ENCODE data around the gene CDYL.

CDYL gene

DNA sequence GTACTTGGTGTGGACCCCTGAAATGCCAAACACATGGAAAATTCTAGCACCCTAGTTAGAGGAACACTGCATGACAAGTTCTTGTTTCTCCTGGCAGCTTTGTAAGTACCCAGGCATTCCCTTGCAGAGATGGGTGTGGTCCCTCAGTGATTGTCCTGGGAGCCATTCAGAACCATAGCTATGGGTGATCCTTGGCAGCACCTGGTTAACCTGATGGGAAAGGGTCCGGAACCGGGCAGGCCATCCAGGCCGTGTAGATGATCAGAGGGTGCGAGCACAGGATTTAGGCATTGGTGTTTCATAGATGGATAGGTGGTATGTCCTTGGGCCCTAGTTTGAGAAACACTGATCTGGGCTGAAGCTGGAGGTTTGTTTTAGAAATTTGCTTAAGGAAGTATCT is 131.9 kb downstream of the CDYL start:
- DNase-seq (ENCODE audit: low spot score): no peak

DNA sequence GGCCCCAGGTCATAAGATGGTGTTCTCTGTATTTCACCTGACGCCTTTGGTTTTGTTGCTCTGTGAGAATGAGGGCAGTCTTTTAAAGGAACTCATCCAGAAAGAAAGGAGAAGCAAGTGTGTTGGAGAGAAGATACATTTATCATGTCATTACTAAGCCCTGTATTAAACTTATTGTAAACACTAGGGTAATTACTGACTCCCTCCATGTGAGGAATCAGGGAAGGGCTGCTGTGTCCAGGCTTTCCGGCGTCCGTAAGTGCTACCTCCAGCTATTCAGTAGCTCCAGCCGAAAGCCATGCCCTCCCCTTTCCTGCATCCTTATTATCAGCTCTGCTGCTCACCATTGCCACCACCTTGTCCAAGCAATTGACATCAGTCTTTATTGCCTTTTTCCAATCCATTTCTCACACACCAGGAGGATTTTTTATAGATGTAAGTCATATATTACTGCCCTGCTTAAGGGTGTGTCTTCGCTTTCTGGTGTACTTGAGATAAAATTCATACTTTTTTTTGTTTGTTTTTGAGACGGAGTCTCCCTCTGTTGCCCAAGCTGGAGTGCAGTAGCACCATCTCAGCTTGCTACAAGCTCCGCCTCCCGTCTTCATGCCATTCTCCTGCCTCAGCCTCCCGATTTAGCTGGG is 133.0 kb downstream of the CDYL start:
- DNase-seq (ENCODE audit: low spot score): no peak

DNA sequence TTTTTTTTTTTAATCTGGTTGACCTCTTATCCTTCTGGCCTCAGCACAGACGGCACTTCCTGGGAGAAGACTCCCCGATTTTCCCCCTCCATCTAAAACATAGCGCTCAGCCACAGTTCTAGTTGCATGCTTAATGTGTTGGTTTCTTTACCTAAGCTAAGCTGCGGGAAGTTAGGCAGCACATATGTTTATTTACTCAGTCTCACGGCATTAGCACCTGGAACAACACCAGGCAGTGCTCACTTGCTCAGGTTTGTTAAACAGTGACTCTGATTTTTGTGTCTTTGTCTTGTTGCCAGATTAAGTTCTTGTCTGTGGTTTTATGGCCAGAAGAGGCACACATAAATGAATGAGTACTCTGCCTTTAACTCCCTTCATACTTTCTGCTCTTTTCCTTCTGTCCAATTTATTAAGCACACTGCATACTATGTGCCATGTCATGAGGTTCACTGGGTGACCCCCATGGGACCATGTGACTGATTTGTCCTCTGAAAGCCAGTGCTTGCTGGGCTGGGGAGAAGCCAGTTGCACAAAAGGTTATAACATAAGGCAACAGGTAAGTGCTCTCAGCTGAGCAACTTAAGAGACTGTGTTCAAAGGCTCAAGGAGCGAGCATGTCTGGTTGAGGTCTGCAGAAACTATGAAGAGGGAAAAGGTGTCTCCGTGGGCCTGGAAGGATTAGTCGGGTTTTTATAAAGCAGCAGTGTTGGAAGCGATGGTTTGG is 134.0 kb downstream of the CDYL start:
- DNase-seq (ENCODE audit: low spot score): peak; percentile 46

DNA sequence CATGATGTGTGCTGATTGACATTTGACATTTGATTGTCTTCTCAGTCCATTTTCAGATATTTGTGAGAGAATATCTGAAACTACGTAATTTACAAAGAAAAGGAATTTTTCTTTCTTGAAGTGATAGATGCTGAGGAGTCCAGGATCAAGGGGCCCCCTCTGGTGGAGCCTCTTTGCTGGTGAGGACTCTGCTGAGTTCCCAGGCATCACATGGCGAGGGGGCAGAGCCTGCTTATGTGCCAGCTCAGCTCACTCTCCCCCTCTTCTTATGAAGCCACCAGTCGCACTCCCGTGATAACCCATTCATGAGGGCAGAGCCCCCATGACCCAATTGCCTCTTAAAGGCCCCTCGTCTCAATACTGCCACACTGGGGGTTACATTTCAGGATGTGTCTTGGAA is 136.4 kb downstream of the CDYL start:
- DNase-seq (ENCODE audit: low spot score): no peak

DNA sequence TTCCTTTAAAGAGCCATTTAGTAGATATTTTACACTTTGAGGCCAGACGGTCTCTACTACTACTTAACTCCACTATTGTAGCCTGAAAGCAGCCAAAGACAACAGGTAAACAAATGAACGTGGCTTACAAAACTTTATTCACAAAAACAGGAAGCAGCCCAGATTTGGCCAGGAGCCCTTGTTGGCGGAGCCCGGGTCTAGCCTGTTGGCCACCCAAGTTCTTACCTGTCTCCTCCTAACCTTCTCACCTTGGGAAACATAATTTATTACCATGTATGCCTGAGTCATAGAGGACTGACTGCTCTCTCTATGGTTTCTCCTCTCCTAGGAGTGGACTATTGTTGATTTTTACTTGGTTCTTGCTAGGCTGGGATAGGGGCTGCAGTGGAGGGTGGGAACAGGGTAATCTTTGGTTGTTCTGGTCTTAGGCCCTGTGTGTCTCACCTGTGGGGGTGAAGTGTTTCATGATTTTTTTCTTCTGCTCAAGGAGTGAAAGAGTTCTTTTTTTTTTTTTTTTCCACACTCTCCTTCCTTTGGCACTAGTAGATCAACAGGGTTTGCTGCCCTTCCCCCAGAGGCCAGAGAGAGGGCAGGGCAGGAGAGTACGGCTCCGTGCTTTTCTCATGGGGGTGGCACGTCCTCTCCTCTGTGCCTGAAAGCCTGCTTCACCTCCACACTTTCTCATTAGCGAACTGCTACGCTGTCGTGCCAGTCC is 137.7 kb downstream of the CDYL start:
- DNase-seq (ENCODE audit: low spot score): peak; percentile 37

DNA sequence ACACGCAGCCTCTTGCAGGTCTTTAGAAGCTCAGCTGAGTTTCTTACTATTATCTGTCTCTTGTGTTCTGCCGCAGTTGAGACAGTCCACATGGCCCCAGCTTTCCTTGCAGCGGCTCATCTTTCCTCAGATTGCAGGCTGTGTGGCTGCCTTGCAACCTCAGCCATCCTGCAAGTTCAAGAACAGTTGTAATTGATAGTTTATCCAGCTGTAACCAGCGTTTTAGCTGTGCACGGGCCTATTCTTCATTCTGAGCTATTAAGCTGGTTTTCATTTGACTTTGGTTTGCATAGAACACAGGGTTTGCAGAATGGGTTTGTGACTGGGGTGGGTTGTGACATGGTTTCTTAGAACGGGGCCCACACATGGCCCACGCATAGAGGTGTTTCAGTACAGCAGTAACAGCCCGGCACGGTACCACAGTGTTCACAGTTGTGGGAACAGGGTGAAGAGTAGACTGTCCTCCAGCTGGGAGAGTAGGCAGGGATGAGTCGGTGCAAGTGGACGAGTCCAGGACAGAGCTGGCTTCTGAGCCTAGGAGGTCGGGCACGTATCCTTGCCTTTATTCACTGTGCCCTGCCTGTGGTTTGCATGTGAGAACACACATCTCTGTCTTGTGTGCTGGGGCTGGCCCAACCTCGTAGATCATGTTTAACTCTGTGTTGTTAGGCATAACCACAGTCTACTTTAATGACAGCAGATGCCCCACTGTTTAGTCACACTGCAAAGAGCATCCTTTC is 138.4 kb downstream of the CDYL start:
- peak; percentile 60 for DNase-seq (ENCODE audit: low spot score)

DNA sequence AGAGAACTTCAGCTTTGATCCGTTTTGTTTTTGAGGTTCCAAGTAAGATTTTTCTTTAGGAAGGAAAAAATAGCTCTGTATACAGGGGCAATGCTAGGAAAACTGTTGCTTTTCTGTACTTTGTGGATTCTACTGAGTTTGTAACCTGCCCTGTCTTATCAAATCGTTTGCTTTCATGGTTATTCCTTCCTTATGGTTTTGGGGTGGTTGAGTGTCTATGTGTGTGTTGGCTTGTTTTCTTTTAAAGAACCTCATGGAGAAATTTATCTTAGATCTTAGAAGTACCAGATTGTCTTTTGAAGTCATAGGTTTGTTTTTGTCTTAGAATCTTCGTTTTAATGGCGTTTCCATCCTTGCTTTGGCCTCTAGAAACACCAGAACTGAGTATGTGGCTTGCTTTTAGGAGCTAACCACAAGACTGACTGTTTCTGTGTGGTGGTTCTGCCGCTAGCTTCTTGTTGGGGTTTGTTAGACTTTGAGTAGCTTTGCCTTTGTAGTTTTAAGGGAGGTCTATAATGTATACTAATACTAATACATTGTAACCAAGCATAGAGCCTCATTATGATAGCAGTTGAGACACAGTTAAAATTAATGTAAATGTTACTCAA is 140.9 kb downstream of the CDYL start:
- DNase-seq (ENCODE audit: low spot score): no peak

DNA sequence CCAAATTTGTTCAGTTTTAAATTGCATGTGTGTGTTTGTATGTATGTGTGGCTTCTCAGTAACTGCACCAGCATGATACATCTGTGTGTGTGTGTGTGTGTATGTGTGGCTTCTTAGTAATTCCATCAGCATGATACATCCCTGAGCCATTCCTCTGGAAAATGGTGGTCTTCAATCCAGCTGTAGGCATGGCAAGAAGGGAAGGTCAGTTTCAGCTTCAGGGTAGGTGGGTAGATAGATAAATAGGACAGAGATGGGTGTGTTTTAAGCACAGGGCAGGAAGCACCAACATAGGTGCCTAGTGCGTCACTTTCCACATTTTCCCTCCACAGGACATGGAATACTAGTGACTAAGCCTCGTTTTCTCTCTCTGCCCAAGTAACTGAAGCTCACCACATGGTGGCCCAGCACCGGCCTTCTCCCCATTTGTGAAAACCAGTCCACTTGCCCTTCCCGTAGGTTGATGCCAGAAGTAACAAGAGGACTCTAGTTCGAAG is 144.8 kb downstream of the CDYL start:
- peak; percentile 22 for DNase-seq (ENCODE audit: low spot score)

DNA sequence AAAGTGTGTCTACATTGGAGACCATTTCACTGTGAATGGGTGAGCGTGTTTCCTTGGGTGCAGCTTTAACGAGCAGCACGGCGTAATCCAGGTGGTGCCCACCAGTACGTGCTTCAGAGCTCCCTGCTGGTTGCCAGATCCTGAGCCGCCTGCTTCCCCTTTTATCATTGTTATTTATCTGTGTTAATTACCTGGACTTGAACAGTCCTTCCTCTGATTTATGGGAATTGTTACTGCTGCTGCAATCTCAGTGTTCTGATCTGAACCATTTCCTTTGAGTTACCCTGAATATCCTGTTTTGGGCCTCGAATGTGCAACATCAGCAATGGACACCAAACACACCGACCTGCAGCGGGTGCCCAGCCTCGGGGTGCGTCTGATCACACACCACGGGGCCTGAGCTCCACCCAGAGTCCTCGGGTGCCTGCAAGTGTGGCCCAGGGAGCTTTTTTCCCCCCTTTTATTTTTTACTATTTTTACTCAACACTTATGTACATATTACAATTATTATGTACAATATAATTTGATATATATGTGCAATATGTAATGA is 146.4 kb downstream of the CDYL start:
- DNase-seq (ENCODE audit: low spot score): no peak

DNA sequence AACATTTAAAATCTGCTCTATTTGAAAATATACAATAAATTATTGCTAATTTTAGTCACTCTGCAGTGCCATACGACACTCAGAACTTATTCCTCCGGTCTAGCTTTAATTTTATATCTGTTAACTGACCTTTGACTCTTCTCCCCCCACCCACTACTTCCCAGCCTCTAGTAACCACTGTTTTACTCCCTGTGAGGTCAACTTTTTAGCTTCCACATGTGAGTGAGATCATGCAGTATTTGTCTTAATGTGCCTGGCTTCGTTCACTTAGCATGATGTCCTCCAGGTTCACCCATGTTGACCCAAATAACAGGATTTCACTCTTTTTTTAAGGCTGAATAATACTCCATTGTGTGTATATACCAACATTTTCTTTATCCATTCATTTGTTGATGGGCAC is 146.9 kb downstream of the CDYL start:
- no peak for DNase-seq (ENCODE audit: low spot score)

DNA sequence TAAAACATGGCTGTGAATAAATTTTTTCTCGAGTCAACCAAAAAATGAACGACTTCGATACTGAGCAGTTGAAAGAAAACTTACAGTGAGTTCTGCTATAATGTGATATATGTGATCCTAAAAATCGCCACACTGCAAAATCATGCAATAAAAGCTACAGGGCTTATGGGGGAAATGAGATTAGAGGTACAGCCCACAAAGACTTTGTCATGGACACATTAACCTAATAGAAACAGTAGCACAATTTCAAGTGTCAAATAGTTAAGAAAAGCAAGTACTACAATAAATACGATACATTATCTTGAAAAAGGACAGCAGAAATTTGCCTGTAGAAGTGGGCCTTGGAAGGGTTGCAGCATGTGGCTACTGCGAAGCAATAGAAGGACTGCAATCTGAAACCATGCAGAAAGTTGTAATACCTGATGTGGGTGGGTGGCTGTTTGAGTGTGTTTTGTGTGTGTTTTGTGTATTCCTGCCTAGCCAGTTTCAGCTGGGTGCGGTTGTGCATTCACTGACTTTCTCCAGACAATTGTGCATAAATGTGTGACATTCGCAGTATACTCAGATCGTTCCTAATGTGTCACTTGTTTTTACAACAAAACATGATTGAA is 148.6 kb downstream of the CDYL start:
- no peak for DNase-seq (ENCODE audit: low spot score)

DNA sequence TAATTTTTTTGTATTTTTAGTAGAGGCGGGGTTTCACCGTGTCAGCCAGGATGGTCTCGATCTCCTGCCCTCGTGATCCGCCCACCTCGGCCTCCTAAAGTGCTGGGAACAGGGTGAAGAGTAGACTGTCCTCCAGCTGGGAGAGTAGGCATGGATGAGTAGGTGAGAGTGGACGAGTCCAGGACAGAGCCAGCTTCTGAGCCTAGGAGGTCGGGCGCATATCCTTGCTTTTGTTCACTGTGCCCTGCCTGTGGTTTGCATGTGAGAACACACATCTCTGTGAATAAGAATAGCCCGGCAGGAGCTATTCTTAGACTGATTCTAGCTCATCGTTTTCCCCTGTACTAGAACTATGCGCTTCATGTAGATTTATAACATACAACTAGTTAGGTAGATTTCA is 149.4 kb downstream of the CDYL start:
- no peak for DNase-seq (ENCODE audit: low spot score)

DNA sequence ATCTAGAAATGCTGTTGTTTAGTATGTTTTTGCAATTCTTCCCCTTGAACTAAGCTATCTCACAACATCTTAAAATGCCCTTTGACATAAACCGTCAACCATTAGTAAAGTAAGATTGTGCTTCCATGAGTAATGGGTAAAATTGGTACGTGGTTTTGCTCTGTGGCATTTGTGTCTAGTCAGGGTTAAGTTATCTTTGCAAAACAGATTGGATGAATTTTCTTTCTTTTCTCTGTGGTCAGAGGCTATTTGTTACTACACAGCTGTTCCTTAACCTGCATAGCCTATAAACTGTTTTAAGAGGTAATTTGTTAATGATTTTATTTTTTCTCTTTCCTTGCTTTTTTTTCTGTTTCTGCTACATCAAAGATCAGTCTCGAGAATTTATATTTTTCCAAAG is 152.2 kb downstream of the CDYL start:
- peak; percentile 67 for DNase-seq (ENCODE audit: low spot score)

DNA sequence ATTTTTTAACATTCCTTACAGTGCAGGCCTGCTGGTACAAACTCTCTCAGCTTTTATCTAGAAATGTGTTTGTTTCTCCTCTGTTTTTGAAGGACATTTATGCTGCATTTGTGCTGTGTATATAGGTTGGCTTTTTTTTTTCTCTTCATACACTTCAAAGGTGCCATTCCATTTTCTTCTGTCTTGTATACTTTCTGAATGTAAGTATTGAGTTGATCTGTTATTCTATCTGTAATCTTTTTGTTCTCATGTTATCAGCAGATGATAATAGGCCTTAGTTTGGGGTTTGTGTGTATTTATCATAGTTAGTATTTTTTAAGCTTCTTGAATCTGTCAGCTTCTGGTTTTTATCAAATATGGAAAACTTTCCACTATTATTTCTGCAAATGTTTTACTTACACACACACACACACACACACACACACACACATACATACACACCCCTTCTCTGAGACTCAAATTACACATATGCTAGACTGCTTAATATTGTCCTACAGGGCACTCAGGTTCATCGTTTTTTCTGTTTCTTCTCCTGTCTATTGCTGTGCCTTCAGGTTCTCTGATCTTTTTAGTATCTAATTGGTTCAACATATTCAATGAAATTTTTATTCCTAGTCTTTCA is 153.0 kb downstream of the CDYL start:
- DNase-seq (ENCODE audit: low spot score): no peak

DNA sequence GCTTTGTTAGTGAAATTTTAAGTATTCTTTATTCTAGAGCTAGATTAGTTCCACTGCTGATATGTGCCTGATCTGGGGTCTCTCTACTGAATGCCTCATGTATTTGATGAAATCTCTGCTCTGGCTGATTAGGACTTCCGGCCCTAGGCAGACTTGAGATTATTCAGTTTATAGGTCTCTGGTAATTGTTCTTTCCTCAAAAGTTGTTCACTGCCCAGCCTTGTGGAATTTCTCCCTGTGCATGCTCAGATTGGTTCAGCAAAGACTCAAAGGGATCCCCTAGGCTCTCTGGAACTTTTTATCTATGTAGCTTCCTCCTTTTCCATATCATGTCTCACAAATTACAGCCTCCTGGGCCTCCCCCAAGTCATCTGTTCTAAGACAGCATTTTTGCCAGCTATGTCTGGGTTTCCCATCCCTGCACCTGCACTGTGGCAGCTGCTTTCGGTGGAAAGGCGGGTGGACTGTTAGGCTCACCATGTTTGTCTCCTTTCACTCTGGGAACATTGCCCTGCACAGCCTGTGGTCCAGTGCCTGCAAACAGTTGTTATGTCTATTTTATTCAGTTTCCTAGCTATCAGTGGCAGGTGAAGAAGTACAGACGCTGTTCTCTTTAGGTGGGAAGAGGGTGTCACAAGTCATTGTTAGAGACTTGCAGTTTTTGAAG is 154.0 kb downstream of the CDYL start:
- DNase-seq (ENCODE audit: low spot score): no peak

DNA sequence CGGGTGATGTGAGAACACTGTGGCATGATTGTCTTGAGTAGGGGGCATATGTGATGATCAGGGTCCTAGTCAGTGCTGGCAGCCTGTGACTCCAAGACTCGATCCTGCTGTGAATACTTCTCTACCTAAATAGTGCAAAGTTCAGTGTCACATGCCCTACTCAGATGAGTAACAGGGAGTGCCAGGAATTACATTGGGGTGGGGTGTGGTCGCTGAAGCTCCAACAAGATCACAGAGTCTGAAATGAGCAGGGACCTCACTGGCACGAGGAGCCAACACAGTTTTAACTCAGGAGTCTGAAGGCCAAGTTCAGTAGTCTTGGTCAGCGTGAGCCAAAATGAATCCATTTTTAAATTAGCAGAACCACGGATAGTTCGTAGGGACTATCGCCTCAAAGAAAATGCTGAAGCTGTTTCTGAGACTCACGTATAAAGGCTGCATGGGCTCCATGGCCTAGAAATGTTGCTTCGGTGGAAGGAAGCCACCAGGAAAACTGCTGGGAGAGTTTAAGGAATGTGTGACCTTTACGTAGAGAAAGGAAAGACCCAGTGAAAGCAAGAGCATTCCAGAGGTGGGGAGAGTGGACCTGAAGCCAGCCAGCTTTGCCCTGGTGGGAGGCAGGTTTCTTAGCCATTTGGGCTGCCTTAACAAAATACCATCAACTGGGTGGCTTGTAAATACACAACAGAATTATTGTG is 155.5 kb downstream of the CDYL start:
- peak; percentile 18 for DNase-seq (ENCODE audit: low spot score)

DNA sequence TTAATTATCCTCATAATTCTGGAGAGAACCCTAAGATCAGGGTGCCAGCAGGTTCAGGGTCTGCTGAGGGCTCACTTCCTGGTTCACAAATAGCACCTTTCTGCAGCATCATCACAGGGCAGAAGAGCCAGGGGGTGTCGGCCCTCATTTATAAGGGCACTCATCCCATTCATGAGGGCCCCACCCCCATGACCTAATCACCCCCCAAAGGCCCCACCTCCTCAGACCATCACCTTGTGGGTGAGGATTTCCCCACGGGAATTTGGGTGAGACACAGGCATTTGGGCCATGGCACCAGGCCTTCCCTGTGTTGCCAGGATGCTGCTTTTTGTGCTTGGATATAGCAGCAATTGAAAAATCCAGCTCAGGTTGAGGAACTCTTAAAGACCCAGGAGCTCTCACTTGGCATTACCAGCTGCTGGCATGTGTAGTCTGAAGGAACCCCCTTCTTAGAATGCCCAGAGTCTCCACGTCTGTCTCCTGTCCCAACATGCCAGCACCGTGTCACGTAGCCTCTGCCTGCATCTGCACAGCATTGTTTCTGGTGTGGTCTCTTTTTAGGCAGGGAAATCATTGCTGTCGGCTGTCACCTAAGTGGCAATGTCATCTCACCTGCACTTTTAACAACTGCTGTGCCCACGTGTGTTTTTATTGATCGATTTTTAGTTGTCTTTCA is 156.2 kb downstream of the CDYL start:
- no peak for DNase-seq (ENCODE audit: low spot score)

DNA sequence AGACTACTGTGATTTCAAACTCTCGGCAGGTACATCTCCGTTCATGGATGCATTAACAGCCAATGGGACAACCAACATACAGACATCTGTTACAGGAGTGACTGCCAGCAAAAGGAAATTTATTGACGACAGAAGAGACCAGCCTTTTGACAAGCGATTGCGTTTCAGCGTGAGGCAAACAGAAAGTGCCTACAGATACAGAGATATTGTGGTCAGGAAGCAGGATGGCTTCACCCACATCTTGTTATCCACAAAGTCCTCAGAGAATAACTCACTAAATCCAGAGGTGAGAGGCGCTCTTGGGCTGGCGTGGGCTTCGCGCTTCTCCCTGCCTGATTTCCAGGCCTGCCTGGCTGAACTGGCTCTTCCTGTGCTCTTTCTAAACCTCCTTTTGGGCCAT is 159.3 kb downstream of the CDYL start:
- no peak for DNase-seq (ENCODE audit: low spot score)

Measured in kidney tubule cell (primary cell).